Suprapubic skin (tissue), 4 donors: ENCODE results near the gene ADAR.

ENCODE experiments used
- CTCF ChIP-seq, 2 donors: fragments of 200-600 bp in 1 of 2; fragments of 450-650 bp in 1 of 2; sonication (generic) in 1 of 2; IDR thresholded peaks; one replicate each; pipeline ENCODE4 v1.5.1; 2016 to 2019; ENCODE audit warnings: antibody characterized with exemption in 2 of 2, mild to moderate bottlenecking in 1 of 2, moderate library complexity in 1 of 2
- EP300 ChIP-seq: sonication (generic); formaldehyde crosslinking; IDR thresholded peaks from one replicate; pipeline ENCODE4 v1.6.1; 2017; ENCODE audit warnings: antibody characterized with exemption
- POLR2A ChIP-seq, 2 donors: fragments of 450-650 bp; IDR thresholded peaks; one replicate each; pipeline ENCODE4 v1.6.1; 2017; ENCODE audit warnings: antibody characterized with exemption in 2 of 2, mild to moderate bottlenecking in 2 of 2, moderate library complexity in 2 of 2
- POLR2AphosphoS5 ChIP-seq, 3 donors: sonication (generic); formaldehyde crosslinking; IDR thresholded peaks; one replicate each; pipeline ENCODE4 v1.6.1; 2017; ENCODE audit warnings: antibody characterized with exemption in 3 of 3

GRCh38 chr1:154536570-154536969 lies 71.4 kb downstream of the ADAR start:
- TF ChIP-seq CTCF (IDR thresholded peaks at IDR 0.05), result no peak
- no peak for TF ChIP-seq POLR2A (IDR thresholded peaks at IDR 0.05)
- TF ChIP-seq POLR2AphosphoS5 (IDR thresholded peaks at IDR 0.05), result no peak
- TF ChIP-seq EP300, result no peak
